Activated CD4-positive, alpha-beta T cell treated with anti-CD3 and anti-CD28 coated beads, Interleukin-2, Interleukin-4, amounts not matched to agents 100 ng/mL and 50 ng/mL, durations not matched to agents 16 hours and 8 hours (primary cell): ENCODE measurements around the gene DOCK11.
"Not testable (repeated sequence)": the region's sequence is repeated elsewhere in the genome, so short reads cannot be mapped to it uniquely, and the experiment has no call there.

ENCODE experiments used
- DNase-seq: peaks from one replicate; pipeline ENCODE4 v3.0.0-alpha.2; 2020; ENCODE audit warnings: low spot score

DOCK11 gene

DNA sequence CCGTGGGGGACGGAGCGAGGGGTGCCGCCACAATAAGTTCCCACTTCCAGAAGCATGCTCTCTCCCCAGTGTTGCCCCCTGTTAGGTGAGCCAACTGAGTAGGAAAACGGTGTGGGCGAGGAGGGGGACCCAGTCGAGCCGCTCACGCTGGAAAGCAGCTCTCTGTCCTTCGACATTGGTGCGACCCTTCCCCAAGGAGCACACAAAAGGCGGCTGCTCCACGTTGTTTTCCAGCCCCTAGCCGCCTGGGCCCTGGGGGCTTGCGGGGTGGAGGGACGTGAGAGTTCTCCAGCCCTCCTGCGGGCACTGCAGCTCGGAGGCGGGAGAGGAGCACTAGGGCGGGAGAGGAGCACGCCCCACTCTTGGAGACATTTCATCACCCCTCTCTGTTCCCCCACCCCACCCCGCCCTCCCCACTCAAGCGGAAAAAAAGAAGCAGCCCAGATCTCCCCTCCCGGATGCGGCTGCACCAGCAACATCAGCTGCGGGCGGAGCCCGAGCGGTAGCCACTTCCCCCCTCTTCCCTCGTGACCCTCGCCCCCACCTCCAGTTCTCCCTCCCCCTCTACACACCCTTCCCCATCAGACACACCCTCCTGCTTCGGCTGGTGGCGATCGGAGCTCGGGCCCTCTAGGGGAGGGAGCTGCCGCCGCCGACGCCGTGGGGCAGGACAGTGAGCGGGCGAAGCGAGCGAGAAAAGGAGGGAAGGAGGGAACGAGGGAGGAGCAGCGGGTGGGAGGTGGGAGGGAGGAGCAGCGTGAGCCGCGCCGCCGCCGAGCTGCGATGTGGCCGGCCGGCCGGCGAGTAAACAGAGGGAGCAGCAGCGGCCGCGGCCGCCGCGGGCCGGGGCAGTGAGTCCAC is at the start of gene DOCK11:
Gene DOCK11 (plus strand): TSS at position 755 of the 861 bp plus-strand sequence. CDS start 157 bp downstream, outside the sequence.
- DNase-seq: peak; percentile 82

DNA sequence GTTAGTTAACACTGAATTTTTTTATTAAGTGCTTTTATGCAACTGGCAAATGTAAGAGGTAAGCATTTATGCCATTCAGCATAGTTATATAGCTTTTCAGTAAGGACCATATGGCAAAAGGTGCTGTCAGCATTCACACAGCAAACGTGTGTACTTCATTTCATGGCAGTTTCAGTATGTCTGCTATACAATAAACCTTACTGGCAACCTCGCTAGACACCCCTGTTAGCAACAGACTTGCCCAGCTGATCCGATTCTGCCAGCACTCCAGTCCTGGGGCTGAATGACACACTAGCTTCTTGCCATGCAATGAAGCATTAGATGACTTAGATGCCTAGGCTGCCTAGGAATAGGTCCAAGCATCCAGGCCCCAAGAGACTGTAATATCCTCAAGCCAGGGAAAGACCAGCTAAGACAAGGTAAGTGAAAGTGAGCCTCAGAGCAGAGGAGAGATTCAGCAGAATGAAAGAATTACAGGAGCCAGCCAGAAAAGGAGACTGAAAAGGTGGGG is 47.3 kb upstream of the DOCK11 start:
- DNase-seq: no peak

DNA sequence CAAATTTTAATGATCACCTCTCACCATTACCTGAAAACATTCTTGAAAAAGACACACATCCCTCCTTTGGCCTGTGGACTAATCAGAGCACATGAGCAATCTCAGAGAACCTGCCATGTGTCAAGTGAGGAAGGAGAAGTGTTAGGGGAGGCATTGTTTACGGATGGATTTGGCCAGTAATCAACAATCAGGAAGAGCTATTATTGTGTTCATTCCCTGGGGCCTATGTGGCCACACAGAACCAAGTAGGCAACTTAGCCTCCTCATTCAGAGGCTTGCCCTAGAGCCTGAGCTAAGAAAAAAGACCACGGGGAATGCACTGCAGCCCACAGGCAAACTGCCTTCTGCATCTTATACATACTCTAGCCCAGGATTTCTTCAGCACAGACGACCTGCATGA is 40.6 kb upstream of the DOCK11 start:
- DNase-seq: no peak

DNA sequence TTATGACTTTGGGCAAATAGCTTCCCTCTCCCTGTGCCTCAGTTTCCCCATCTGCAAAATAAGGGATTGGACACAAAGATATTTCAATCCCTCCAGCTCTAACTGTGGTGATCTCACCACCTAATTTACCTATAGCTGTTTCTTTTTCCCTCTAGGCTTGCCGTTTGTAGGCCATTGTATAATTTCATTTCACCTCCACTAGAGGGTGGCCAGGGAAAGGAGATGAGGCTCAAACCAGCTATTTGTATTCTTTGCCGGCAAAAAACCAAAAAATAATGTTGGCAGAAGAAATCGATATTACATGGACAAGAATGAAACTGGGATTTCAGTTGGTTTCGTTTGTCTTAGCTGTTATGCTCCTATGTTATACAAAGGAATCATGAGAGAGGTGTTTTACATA is 36.1 kb upstream of the DOCK11 start:
- peak; percentile 19 for DNase-seq

DNA sequence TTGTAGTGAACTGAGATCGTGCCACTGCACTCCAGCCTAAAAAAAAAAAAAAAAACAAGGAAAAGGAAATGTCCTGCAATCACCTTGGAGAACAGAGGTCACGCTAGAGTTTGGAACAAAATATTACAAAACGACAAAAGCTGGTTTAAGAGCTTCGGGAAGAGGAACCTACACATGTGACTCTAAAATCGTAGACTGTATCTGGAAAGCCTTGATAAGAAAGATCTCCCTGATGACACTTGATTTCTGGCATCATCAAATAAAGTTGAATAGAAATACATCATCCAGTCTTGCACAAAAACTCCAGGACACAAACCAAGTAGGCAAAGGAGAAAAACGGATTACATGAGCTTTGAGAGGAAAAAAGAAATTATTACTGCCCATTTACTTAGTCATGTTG is 31.1 kb upstream of the DOCK11 start:
- no peak for DNase-seq

DNA sequence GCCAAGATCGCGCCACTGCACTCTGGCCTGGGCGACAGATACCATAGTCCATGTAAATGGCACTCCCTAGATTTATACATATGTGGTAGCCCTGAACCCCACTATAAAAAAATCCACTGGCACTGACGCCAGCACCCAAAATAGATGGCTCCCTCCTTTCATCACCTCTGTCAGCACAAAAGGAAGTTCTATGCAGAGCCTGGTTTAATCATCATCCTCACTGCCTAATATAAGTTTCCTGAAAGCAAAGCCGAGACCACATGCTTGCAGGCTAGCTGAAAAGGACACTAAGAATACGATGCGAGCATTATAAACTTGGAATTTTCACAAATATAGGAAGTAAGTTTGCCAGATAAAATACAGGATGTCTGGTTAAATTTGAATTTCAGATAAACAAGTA is 27.5 kb upstream of the DOCK11 start:
- no peak for DNase-seq

DNA sequence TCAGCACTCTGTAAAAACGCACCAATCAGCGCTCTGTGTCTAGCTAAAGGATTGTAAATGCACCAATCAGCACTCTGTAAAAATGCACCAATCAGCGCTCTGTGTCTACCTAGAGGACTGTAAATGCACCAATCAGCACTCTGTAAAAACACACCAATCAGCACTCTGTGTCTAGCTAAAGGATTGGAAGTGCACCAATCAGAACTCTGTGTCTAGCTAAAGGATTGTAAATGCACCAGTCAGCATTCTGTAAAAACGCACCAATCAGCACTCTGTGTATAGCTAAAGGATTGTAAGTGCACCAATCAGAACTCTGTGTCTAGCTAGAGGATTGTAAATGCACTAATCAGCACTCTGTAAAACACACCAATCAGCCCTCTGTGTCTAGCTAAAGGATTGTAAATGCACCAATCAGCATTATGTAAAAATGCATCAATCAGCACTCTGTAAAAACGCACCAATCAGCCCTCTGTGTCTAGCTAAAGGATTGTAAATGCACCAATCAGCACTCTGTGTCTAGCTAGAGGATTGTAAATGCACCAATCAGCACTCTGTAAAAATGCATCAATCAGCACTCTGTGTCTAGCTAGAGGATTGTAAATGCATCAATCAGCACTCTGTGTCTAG is 24.8 kb upstream of the DOCK11 start:
- not testable (repeated sequence) for DNase-seq

DNA sequence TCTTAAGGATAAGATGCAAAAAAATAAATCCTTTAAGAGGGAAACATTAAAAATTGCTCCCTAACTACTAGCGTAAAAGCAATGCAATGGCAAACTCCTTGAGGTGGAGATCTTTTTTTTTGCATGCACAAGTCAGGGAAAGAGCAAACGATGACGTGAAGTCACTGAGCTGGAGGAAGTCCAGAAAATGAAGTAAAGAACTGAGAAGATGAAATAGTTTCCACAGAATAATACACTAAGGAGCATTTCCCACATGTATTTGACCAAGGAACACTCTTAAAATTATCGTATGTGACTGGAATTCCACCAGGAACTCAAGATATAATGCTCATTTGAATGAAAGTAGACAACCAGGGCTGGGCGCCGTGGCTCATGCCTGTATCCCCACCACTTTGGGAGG is 21.0 kb upstream of the DOCK11 start:
- no peak for DNase-seq

DNA sequence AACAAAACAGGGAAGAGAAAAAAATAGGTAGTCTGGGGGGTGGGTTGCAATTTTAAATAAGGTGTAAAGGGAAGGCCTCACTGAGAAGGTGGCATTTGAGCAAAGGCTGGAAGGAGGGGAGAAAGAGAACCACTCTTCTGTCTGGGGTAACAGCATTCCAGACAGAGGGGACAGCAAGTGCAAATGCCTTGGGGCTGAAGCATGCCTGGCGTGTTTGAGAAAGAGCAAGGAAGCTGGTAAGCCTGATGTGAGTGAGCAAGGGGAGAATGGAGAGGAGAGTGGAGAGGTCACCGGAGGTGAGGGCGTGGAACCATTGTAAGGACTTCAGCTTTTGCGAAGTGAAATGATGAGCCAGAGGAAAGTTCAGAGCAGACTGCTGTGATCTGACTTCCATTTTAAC is 19.7 kb upstream of the DOCK11 start:
- no peak for DNase-seq

DNA sequence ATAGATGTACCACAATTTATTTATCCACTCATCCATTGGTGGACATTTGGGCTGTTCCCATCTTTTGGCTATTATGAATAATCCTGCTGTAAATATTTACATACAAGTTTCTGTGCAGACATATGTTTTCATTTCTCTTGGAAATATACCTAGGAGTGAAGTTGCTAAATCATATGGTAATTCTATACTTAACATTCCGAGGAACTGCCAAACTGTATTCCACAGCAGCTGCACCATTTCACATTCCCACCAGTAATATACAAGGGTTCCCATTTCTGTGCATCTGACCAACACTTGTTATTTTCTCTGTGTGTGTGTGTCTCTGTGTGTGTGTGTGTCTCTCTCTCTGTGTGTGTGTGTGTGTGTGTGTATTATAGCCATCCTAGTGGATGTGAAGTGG is 15.4 kb upstream of the DOCK11 start:
- DNase-seq: no peak

DNA sequence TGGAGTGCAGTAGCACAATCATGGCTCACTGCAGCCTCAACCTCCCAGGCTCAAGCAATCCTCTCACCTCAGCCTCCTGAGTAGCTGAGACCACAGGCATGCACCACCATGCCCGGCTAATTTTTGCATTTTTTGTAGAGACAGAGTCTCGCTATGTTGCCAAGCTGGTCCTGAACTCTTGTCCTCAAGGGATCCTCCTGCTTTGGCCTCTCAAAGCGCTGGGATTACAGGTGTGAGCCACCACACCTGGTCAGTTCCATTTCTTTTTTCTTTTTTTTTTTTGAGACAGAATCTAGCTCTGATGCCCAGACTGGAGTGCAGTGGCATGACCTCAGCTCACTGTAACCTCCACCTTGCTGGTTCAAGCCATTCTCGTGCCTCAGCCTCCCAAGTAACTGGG is 13.2 kb upstream of the DOCK11 start:
- DNase-seq: not testable (repeated sequence)

DNA sequence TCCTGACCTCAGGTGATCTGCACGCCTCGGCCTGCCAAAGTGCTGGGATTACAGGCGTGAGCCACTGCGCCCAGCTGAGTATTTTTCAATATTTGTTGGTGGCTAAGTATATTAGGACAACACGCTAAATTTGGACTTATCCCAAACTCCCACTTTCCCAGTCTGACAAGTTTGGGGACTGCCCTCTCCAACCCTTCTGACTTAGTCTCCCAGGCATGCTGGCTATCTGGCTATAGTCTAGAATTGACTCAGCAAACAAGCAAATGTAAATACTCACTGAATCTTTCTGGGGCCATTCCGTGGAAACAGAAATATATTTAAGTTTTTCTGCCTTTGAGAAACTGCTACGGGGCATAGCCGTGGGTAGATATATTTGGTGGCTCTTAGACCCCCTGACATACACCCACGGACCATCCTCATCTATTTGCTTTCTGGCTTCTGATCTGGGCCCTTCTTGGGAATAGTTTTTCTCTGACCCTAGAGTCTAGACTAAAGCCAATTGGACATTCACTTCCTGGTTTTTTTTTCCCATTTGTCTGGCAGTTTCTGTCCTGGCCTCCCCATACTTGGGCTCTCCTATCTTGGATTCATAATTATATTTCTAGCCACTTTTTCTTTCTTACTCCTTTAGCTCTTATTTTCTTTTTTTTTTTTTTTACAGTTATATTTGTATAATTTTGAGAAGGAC is 11.3 kb upstream of the DOCK11 start:
- DNase-seq: no peak

DNA sequence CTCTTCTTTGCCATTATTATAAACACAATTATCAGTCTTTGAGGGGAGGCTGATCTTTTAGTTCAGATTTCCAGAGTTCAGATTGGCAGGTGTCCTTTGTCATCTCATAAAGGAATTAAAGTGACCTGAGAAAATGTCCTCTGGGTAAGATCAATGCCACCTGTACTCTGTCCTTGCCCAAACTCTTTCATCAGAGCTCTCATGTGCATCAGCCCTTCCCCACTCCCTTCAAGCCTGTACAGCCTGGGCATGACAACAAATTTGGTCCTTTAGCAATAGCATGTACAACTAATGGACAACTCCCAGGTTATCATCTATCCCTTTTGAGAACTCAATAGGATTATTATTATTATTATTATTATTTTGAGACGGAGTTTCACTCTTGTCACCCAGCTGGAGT is 8.9 kb upstream of the DOCK11 start:
- not testable (repeated sequence) for DNase-seq

DNA sequence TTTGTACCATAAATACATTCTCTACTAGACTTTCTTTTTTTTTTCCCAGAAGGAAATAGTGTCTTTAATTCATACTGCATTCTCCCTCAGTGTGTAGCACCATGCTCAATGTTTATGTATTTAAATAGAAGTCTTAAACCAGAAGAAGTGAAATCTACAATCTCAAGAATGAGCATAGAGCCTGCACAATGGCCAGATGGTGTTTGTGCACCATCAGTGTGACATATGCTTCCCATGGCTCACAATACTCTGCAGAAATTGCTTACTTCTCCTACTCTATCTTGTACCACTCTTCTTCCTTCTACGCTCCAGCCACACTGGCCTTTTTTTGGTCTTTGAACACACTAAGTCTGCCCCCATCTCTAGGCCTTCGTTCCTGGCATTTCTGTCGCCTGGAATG is 2.6 kb upstream of the DOCK11 start:
- no peak for DNase-seq

DNA sequence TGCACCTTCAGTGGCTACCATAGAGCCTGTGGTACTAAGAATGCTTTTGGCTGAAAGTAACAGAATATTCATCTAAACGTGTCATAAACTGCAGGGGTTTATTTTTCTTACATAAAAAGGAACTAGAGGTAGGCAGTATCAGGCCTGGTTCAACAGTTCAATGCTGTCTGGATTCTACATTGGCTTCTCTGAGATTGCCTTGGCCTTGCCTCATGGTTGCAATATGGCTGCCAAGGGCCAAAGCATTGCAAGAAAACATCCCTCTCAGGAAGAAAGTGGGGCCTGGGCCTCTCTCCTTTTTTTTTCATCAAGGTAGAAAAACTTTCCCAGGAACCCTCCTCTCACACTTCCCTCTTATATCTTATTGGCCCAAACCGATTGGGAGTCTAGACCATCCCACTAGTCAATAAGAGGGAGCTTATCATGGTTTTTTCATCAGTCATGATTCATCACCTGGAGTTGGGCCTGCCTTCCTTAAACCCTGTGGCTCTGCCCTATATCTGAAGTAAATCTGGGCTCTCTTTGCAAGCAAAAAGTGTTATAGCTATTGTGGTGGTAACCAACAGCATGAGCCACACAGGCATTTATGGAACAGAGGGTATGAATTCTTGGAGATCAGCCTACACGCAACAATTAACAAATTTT is 1.8 kb upstream of the DOCK11 start:
- no peak for DNase-seq

DNA sequence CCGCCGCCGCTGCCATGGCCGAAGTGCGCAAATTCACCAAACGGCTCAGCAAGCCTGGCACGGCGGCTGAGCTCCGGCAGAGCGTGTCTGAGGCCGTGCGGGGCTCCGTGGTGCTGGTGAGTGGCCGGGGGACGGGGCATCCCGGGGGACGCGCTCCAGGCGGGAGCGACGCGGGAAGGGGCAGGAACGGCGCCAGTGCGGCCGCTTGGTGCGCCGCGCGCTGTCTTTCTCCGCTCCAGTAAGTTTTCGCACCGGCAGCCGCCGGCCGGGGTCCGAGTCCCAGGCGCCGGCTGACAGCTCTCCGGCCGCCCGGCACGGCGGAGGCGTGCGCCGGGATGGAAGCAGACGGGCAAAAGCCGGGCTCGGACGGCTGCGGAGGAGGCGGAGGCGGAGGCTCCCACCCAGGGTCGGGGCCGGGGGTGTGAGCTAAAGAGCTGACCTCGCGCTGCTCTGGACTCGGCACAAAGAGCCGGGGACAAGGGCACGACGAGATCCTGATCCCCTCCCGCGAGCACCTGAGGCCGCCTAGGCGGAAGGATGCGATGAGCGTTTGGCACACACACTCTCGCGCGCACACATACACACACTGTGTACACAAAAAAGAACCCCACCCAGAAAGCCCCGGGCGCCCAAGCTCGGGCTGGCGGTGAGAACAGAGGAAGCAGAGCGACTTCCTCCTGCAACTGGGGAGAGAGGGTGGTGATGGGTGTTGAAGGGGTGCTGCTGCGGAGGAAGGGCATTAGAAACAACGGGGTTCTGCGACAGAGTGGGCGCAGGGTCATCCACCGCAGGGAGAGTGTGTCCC is 545 bp downstream of the DOCK11 start:
- DNase-seq: peak; percentile 78

DNA sequence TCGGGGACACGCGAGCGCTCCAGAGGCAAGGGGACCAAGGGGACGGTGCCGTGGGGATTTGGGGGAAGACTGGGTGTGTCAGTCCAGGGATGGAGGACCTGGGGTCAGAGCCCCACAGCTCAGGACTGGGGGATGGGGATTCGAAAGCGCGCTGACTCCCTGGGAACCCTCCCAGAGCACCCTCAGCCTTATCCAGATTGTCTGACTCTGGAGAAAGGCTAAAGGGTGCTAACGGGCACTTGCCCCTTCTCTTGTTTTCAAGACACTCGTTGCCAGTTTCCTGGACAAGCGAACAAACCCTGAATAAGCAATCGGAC is 1.1 kb downstream of the DOCK11 start:
- DNase-seq: no peak

DNA sequence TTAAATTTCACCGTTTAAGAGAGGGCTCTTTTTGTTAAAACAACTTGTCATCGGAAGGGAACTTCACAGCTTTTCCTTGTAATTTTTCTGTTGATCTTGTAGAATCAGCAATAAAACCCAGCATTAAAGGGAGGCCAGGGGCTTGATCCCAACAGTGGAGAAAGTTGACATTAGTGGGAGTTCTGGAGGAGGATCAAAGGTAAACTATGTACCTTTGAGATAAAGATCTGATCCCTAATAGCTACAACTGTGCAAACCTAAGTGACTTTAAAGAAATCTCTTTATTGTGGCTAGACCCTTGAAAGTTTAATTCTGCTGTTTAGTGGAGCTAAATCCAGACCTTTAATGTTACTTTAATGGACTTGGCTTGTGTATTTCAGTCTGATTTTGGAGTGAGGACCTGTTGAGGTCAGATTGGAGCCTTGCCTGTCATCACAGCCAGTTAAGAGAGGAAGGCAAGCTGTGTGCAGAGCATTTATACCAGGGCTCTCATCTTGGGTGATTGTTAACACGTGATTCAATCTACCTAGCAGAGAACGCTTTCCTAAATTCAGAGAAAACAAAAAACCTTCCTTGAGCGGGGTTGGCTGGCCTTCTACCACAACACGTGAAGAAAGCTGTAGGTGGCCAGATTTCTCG is 1.7 kb downstream of the DOCK11 start:
- DNase-seq: peak; percentile 38

DNA sequence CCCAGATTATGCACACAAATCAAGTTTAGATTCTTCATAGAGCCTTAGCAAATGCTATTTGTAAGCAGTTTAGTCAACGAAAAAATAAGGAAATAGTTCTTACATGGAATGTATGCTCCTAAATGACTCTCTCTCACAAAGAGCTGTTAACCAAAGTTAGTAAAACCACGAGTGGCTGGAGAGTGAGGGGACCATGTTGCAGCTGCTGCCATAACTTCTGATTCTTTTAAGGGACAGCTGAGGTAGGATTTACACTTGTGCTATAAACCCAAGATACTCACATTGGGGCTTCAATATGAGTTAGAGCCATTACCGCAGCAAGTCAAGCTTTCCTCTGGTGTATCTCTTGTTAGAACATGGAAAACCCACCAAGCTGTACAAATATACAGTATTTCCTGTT is 2.7 kb downstream of the DOCK11 start:
- no peak for DNase-seq

DNA sequence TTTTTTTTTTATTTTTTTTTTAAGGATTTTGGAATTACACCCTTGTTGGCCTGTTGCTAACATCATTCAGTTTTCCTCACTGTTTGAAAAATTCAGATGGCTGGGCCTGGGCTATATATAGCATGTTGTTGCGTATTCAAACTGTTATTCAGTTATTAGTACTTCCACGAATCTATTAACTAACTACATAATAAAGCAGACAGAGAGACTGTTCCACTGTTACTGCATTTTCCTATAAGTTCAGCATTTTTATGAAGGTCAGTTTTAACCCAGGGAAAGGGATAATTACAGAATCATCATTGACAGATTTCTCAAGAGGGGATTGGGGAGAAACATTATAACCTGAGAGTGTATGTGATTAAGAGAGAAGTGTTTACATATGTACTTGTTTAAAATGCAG is 3.1 kb downstream of the DOCK11 start:
- no peak for DNase-seq

DNA sequence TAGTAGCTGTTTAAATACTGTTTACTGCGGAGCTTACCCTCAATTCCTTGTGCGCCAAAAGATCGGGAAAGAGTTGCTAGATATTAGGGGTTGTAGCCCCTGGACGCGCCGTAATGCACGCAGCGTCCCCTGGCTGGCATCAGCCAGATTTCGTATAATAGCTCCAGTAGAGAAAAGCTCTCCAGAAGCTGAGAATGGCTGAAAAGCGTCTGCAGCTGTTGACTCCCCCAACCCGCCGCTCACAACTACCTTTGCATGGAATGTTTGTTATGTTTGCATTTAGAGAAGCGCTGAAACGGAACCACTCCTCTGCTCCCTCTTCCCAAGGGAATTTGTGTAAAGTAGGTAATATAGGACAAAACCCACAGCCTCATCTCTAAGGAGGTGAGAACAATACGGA is 3.7 kb downstream of the DOCK11 start:
- no peak for DNase-seq
